Activated naive CD8-positive, alpha-beta T cell treated with anti-CD3 and anti-CD28 coated beads for 36 hours (primary cell): ENCODE results near the gene CAPNS2. TPM values are rescaled to one million over a fixed set of nuclear protein-coding genes. Genes with fewer than 3 reads are reported as not detected.
"Not testable (repeated sequence)": the region's sequence is repeated elsewhere in the genome, so short reads cannot be mapped to it uniquely, and the experiment has no call there.

ENCODE experiments used
- DNase-seq: peaks from one replicate; pipeline ENCODE4 v3.0.0; 2021
- H3K27ac Mint-ChIP-seq: one replicate; pipeline ENCODE4 v1.8.0; 2022; ENCODE audit warnings: mild to moderate bottlenecking, moderate library complexity, mixed read lengths
- H3K27me3 Mint-ChIP-seq: one replicate; pipeline ENCODE4 v1.8.0; 2022; ENCODE audit warnings: mild to moderate bottlenecking, mixed read lengths
- H3K36me3 Mint-ChIP-seq: one replicate; pipeline ENCODE4 v1.8.0; 2021; ENCODE audit warnings: mild to moderate bottlenecking, mixed read lengths
- H3K4me1 Mint-ChIP-seq: one replicate; pipeline ENCODE4 v1.8.0; 2021; ENCODE audit warnings: mixed read lengths
- H3K4me3 Mint-ChIP-seq: one replicate; pipeline ENCODE4 v1.8.0; 2022; ENCODE audit warnings: mild to moderate bottlenecking, moderate library complexity, mixed read lengths
- H3K9me3 Mint-ChIP-seq: one replicate; pipeline ENCODE4 v1.8.0; 2022; ENCODE audit warnings: mixed read lengths
- total RNA-seq, 2 experiments: library from RNA; stranded (reverse); gene quantifications; one replicate each; pipeline ENCODE4 v1.2.3, GENCODE V29; 2021

CAPNS2 gene
- total RNA-seq, 2 experiments from 2014 or later, result not detected

- H3K4me1 Mint-ChIP-seq, result no peaks in the 10 kb centered on the region
- H3K9me3 Mint-ChIP-seq, result no peaks in the 10 kb centered on the region
- DNase-seq, result no peak
- no peak overlapping the region for H3K4me3 Mint-ChIP-seq
- H3K36me3 Mint-ChIP-seq, result no peaks in the 10 kb centered on the region
- no peak overlapping the region for H3K27ac Mint-ChIP-seq
- no peaks in the 10 kb centered on the region for H3K27me3 Mint-ChIP-seq
These were observed 19.1 kb downstream of the CAPNS2 start for GRCh38 chr16:55585631-55586030.

GRCh38 chr16:55588799-55589198 lies 22.3 kb downstream of the CAPNS2 start:
- DNase-seq, result no peak
- no peaks in the 10 kb centered on the region for H3K9me3 Mint-ChIP-seq
- peaks cover 14% of the 10 kb centered on the region for H3K27me3 Mint-ChIP-seq
- H3K36me3 Mint-ChIP-seq, result no peaks in the 10 kb centered on the region
- H3K4me1 Mint-ChIP-seq, result no peaks in the 10 kb centered on the region
- H3K4me3 Mint-ChIP-seq, result no peak overlapping the region
- H3K27ac Mint-ChIP-seq, result no peak overlapping the region

DNA sequence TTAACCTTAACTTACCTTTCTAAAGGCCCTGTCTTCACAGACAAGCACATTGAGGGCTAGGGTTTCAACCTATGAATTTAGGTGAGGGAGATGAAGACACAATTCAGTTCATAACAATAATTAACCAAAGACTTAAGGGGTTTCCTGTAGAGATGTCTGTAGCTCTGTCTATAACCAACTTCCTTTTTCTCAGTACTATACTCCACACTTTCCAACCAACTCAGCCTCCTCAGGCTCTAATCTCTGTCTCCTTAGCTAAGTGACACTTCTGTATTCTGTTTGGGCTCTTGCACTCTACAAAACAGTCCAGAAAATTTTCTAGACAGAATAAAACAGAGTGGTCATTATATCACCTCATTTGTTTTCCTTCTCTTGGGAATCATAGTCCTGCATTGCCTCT lies 25.8 kb downstream of the CAPNS2 start:
- Mint-ChIP-seq H3K4me3 (no peak overlapping the region), H3K4me1 (no peaks in the 10 kb centered on the region), H3K27me3 (peaks cover 23% of the 10 kb centered on the region), H3K27ac (no peak overlapping the region), H3K36me3 (no peaks in the 10 kb centered on the region), H3K9me3 (no peaks in the 10 kb centered on the region)
- no peak for DNase-seq

DNA sequence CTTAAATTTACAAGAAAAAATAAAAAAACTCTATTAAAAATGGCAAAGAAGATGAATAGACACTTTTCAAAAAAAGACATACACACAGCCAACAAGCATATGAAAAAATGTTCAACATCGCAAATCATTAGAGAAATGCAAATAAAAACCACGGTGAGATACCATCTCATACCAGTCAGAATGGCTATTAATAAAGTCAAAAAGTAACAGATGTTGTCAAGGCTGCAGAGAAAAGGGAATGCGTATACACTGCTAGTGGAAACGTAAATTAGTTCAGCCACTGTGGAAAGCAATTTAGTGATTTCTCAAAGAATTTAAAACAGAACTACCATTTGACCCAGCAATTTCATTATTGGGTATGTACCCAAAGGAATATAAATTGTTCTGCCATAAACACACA lies 31.4 kb downstream of the CAPNS2 start:
- no peaks in the 10 kb centered on the region for H3K4me1 Mint-ChIP-seq
- no peak overlapping the region for H3K4me3 Mint-ChIP-seq
- DNase-seq, result no peak
- H3K27ac Mint-ChIP-seq, result no peak overlapping the region
- peaks cover 1% of the 10 kb centered on the region for H3K9me3 Mint-ChIP-seq
- peaks cover 18% of the 10 kb centered on the region for H3K27me3 Mint-ChIP-seq
- no peaks in the 10 kb centered on the region for H3K36me3 Mint-ChIP-seq

DNA sequence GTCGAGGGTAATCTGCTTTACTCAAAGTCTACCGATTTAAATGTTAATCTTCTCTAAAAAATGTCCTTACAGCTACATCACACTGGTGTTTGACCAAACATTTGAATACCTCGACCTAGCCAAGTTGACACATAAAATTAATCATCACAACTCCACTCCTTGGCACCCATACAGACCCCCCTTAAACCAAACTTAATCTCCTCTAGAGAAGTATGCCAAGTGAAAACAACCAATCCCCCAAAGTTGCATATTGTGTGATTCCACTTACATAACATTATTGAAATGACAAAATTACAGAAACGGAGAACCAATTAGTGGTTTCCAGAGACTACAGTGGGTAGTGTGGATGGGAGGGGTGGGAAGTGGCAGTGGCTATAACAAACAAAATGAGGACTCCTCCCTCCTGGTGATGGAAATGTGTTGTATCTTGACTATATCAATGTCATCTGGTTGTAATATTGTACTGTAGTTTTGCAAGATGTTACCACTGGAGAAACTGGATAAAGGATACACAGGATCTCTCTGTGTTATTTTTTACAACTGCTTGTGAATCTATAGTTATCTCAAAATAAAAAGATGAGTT lies 39.4 kb downstream of the CAPNS2 start:
- H3K27me3 Mint-ChIP-seq, result peaks cover 7% of the 10 kb centered on the region
- DNase-seq, result no peak
- H3K9me3 Mint-ChIP-seq, result no peaks in the 10 kb centered on the region
- H3K36me3 Mint-ChIP-seq, result no peaks in the 10 kb centered on the region
- H3K4me3 Mint-ChIP-seq, result no peak overlapping the region
- no peaks in the 10 kb centered on the region for H3K4me1 Mint-ChIP-seq
- H3K27ac Mint-ChIP-seq, result no peak overlapping the region

DNA sequence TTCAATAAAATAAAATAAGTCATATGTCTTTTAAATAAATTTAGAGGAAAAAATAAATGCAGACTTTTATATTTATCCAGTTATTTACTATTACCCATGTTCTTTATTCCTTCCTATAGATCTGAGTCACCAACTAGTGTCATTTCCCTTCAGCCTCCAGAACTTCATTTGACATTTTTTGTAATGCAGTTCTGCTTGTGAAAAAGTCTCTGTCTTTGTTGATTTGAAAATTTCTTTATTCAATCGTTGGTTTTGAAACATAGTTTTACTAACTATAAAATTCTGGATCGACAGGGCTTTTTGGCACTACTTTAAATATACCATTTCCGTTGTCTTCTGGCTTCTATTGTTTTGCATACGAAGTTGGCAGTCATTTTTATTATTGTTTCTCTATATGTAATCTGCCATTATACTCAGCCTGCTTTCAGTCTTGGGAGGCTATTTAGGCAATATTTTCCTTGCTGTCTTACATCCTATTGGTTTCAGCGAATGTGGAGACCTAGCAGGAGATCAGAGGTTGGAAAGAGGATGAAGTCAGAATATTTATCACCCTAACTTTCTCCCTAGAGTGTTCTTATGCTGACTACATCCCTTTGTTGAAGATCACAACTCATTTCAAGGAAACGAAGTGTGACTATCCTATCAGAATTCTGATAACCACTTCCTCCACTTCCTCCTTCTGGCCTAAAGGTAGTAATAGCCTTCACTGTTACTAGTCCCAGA lies 47.3 kb downstream of the CAPNS2 start:
- no peak overlapping the region for H3K4me3 Mint-ChIP-seq
- DNase-seq, result no peak
- H3K27me3 Mint-ChIP-seq, result peaks cover 19% of the 10 kb centered on the region
- no peaks in the 10 kb centered on the region for H3K4me1 Mint-ChIP-seq
- peaks cover 1% of the 10 kb centered on the region for H3K9me3 Mint-ChIP-seq
- peaks cover 1% of the 10 kb centered on the region for H3K36me3 Mint-ChIP-seq
- no peak overlapping the region for H3K27ac Mint-ChIP-seq

DNA sequence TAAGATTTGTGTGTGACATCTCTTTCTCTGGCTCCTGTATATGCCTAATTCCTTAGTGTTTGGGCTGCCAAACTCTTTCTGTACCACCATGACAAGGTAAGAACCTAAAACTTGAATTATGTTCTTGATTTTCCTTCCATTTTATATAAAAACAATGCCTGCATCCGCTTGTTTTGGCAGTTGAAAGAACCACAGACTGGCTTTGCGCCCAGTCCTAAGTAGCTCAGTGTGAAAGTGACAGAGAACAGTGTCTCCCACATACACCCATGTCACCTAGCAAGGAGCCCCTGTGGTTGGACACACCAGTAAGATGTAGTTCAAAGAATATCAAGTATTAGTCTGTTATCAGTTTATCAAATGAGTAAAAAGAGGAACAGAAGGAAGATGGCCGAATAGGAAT lies 48.6 kb downstream of the CAPNS2 start:
- Mint-ChIP-seq H3K4me1 (no peaks in the 10 kb centered on the region), H3K4me3 (no peak overlapping the region), H3K27ac (no peak overlapping the region), H3K9me3 (peaks cover 1% of the 10 kb centered on the region), H3K27me3 (peaks cover 19% of the 10 kb centered on the region), H3K36me3 (peaks cover 1% of the 10 kb centered on the region)
- no peak for DNase-seq

DNA sequence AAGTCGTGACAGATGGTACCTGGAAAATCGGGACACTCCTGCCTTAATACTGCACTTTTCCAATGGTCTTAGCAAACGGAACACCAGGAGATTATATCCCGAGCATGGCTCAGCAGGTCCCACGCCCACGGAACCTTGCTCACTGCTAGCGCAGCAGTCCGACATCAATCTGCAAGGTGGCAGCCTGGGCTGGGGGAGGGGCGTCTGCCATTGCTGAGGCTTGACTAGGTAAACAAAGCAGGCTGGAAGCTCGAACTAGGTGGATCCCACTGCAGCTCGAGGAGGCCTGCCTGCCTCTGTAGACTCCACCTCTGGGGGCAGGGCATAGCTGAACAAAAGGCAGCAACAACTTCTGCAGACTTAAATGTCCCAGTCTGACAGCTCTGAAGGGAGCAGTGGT lies 49.2 kb downstream of the CAPNS2 start:
- H3K4me1 Mint-ChIP-seq, H3K27ac Mint-ChIP-seq, H3K4me3 Mint-ChIP-seq, H3K36me3 Mint-ChIP-seq, DNase-seq, H3K9me3 Mint-ChIP-seq: not testable (repeated sequence)
- H3K27me3 Mint-ChIP-seq, result peaks cover 19% of the 10 kb centered on the region

Other genes starting within 250 kb of the CAPNS2 start
- gene IRX6, start 242.5 kb upstream of the CAPNS2 start, total RNA-seq, result not detected
- gene MMP2, start 87.5 kb upstream of the CAPNS2 start, total RNA-seq, result not detected
- under 1 TPM; 0.08 to 0.29 TPM for gene LPCAT2, start 57.6 kb upstream of the CAPNS2 start, total RNA-seq
- not detected for gene SLC6A2, start 89.3 kb downstream of the CAPNS2 start, total RNA-seq